ENCODE measurements around the gene SELENOK.
"Not testable (repeated sequence)": the region's sequence is repeated elsewhere in the genome, so short reads cannot be mapped to it uniquely, and the experiment has no call there.

The SELENOK gene

DNA sequence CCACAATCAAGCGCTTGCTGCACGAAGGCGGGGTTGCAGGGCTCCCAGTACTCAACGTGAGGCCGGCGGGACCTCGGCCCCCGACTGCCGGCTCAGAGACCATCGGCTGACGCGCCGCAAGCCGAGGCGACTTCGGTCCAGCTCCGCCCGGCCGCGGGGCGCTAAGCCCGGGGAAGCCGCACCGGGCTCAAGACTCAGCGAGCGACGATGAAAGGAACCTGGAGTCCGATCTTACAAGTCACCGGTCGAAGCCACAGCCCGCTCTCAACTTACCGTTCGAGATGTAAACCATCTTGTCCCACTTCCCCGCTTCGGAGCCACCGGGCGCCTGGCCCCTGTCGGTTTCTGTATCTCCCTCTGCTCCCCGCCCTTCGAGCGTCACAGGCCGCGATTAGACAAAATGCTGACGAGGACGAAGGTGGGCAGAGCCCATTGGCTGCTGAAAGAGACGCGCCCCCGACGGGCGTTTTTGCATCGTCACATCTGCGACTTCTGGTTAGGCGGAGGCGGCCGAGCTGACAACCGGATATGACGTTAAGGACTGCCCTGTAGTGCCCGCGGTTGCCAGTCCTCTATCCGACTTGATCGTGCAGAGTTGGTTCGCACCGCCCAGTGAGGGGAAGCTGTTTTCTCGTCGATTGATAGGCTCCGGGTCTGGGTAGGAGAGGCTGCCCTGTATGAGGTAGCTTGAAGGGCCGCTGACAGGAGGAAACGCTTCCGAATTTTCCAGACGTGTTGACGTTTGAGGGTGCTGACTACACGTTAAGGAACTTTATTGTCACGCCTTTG is at the start of gene SELENOK:
Gene SELENOK (minus strand): TSS at position 363 of the 789 bp plus-strand sequence.
- DNase-seq (ENCODE audit: low read depth), result peak; percentile 96

DNA sequence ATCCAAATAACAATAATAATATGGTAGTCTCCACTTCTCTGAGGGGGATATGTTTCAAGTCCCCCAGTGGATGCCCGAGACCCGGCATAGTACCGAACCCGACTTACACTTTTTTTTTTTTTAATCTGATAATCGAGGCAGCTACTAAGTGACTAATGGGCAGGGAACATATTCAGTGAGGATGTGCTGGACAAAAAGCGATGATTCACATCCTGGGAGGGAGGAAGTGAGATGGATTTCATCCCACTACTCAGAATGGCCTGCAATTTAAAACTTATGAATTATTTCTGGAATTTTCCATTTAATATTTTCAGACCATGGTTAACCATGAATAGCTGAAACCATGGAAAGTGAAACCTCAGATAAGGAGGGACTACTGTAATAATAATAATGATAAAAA is 49.5 kb upstream of the SELENOK start:
- no peak for DNase-seq (ENCODE audit: low read depth)

DNA sequence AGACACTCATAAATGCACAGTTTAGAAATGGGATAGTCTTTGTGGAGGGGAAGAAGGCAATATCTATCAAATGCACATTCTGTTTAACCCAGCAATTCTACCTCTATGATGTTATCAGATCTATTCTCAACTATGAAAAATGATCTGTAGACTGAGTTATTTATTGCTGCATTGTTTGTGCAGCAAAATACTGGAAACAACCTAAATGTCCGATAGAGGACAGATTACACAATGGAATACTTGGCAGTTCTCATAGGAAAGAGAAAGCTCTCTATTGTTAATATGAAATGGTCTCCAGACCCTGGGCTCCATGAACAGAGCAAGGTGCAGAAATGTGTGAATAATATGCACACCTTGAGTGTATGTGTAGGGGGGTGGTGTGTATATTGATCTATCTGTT is 49.0 kb upstream of the SELENOK start:
- no peak for DNase-seq (ENCODE audit: low read depth)

DNA sequence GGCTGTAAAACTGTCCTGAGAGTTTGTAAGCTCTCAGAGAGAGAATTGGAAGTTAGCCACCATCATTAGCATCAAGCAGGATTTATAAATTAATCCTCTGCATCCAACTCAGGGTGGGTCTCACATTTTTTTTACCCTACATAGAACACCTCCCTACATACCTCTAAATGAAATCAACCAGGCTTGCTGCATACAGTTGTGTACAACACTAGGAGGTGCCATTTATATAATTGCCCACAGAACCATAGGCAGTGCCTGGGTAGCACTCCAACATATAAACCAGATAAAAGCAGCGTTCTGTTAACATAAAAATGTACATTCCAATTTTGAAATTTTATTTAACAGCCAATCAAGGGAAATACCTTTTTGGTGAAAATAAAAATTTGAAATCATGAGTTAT is 48.2 kb upstream of the SELENOK start:
- DNase-seq (ENCODE audit: low read depth), result no peak

DNA sequence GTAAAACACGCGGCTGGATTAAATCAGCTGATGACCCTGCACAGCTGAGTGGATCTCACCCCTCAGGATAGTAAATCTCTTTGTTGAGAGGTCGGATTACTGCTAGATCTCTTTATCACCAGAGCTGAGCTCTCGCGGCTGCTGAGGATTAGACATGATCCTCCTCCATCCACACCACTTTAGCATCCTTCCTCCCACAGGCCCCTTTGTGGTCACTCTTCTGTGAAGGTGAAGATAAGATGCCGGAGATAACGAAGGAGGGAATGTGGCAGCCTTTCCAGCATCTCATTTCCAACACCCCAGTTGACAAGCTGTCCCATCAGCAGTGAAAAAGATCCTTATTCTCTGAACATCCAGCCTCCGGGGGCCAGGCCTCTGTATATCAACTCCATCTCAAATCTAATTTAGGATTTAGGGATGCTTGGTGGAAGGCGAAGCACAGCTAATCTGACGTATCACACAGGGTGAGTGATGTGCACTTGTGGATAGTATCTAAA is 47.5 kb upstream of the SELENOK start:
- no peak for DNase-seq (ENCODE audit: low read depth)

DNA sequence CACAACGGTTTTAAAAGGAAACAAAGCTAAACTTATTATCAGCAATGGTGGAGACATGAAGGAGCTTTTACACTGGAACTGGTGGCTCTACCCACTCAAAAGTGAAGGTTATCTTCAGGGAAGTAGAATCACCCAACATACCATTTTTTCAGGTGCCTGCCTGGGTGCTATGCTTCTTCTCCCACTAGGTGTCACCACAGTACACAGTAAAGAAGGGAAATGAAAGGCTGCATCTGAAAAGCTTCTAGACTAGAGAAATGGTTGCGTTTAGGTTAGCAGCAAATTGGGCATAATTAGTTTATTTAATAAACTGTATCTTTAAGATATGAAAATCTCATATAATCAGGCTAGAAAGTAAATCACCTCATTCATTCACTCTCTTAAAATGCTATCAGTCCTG is 47.0 kb upstream of the SELENOK start:
- no peak for DNase-seq (ENCODE audit: low read depth)

DNA sequence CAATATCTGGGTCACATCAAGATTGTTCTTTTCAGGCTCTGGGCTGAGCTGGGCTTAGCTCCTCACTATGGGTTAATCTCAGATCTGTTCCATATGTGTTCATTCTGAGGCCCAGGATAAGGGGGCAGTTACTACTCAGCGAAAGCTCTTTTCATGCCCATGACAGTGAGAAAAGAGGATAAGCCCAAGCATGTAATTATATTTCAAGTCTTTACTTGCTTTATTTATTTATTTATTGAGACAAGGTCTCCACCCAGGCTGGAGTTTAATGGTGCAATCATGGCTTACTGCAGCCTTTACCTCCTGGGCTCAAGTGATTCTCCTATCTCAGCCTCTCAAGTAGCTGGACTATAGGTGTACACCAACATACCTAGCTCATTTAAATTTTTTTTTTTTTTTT is 44.7 kb upstream of the SELENOK start:
- DNase-seq (ENCODE audit: low read depth), result no peak

DNA sequence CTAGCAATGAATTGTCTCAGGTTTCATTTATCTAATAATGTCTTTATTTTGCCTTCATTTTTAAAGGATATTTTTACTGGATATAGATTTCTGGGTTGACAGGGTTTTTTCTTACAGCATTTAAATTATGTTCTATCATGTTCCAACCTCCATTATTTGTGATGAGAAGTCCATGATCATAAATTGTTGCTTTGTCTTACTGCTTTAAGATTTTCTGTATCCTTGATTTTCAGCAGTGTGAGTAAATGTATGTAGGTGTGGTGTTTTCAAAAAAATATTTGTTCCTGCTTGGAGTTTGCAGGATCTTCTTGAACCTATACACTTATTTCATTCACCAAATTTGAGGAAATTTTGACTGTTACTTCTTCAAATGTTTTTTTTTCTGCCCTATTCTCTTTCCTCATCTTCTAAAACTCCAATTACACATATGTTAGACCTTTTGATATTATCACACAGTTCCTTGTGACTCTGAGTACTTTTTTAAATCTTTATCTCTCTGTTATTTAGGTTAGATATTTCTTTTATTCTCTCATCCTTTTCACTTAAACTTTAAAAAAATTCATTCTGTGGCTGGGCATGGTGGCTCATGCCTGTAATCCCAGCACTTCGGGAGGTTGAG is 43.7 kb upstream of the SELENOK start:
- DNase-seq (ENCODE audit: low read depth), result no peak

DNA sequence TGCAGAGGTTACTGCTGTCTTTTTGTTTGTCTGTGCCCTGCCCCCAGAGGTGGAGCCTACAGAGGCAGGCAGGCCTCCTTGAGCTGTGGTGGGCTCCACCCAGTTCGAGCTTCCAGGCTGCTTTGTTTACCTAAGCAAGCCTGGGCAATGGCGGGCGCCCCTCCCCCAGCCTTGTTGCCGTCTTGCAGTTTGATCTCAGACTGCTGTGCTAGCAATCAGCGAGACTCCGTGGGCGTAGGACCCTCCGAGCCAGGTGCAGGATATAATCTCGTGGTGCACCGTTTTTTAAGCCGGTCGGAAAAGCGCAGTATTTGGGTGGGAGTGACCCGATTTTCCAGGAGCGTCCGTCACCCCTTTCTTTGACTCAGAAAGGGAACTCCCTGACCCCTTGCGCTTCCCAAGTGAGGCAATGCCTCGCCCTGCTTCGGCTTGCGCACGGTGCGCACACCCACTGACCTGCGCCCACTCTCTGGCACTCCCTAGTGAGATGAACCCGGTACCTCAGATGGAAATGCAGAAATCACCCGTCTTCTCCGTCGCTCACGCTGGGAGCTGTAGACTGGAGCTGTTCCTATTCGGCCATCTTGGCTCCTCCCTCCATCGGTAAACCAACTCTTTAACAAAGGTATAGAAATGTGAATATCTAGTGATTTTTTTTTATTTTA is 35.7 kb upstream of the SELENOK start:
- not testable (repeated sequence) for DNase-seq (ENCODE audit: low read depth)

DNA sequence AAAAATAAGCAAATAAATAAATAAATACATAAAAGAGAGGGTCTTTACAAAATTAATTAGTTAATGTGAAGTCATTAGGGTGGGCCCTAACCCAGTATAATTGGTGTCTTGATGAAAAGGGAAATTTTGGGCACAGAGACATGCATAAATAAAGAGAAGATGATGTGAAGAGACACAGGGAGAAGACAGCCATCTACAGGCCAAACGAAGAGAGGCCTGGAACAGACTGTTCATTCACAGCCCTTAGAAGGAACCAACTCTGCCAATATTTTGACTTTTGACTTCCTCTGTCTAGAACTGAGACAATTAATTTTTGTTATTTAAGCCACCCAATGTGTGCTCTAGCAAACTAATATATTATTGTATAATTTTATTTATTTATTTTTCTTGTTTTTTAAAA is 29.6 kb upstream of the SELENOK start:
- no peak for DNase-seq (ENCODE audit: low read depth)

DNA sequence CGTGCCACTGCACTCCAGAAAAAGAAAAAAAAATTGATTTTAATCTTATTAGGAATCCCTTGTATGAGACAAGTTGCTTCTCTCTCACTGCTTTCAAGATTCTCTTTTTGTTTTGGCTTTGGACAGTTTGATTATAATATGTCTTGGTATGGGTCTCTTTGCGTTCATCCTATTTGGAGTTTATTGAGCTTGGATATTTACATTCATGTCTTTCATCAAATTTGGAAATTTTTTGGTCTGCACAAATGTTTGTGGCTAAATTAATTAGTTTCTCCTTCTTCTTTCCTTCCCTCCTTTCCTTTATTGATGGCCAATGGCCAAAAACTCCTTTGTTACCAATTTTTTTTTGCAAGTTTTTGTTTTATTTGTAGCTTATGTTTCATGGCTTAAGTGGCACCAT is 28.1 kb upstream of the SELENOK start:
- no peak for DNase-seq (ENCODE audit: low read depth)

DNA sequence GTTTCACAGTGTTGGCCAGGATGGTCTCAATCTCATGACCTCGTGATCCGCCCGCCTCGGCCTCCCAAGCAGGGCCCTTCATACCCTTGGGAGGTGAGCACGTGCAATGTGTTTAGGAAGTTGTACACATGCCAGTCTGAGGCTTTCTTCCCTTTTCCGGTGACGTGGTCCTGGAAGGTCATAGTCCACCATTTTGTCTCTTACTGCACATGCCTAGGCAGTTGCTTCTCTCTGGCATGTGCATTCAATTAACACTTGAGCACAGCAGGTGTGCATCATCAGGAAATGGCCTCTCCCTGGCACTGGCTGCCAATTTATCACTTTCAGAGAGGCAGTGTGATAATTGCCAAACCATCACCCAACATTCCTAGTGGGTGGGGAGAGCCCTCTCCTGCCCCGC is 21.7 kb upstream of the SELENOK start:
- DNase-seq (ENCODE audit: low read depth), result no peak

DNA sequence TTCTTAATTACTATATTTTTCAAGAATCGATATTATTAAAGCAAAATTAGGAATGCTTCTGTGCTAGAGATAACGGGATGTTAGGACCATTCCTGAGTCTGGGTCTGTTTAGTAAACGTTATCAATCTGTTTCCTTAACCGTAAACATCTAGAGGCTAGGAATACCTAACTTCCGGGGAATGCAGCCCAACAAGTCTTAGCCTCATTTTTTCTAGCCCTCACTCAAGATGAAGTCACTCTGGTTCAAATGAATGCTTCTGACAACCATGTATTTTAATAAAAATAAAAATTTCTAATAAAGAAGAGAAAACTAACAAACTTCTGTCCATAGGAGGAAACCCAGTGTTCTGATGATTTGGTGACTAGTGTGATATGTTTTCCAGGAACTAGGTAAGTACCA is 11.1 kb upstream of the SELENOK start:
- DNase-seq (ENCODE audit: low read depth), result no peak

DNA sequence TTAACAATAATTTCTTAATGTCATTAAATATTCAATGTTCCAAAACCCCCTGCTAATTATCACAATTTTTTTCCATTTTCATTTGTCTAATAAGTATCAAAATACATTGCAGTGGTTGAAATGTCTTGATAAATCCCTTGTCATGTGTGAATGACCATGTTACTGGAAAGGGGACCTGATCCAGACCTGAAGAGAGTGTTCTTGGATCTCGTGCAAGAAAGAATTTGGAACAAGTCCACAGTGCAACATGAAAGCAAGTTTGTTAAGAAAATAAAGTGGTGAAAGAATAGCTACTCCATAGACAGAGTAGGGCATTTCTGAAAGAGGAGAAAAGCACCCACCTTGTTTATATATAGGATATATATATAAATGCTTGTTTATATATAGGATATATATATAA is 10.4 kb upstream of the SELENOK start:
- no peak for DNase-seq (ENCODE audit: low read depth)

DNA sequence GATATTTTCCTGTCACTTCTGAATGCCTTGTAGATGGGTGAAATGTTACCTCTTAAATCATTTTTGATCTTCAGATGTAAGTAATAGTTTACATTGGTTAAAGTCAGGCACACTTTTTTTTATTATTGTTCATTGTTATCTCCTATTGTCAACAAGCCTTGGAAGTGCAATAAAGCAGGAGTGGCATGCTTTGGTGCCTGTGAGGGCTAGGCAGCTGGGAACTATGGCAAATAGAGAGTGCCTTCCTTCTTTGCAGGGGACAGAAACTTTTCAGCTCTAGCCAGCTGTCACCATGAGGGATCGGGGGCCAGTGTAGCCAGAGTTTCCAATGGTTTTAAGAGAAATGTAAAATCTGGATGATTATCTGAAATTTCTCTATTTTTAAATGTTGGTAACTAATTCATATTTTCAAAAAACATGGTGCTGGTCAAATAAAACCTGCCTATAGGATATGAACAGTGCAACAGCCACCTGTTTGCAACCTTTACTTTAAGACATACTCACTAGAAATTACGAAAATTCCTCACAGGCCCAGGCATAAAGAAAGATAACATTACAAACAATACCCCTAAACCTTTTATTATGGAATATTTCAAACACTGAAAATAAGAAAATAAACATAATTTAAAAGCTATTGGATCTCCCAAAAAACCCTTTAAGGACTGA is 9.1 kb upstream of the SELENOK start:
- DNase-seq (ENCODE audit: low read depth), result no peak

DNA sequence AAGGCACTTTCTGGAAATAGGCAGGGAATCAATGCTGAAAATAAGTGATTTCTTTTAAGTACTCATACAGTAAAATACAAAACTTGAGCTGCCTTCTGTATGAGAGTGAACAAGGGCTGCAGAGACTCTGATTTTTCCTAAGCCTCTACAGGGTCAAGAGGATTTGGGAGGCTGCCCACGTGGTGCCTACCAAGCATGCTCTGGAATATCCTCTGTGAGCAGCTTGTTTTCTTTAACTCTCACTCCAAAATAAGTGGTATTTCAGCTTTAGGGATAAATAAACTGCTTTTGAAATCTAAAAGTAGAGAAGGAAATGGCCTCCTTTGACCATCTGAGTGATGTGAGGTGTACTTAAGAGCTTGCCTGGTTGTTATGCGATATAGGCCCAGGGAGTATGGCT is 8.1 kb upstream of the SELENOK start:
- DNase-seq (ENCODE audit: low read depth), result no peak

DNA sequence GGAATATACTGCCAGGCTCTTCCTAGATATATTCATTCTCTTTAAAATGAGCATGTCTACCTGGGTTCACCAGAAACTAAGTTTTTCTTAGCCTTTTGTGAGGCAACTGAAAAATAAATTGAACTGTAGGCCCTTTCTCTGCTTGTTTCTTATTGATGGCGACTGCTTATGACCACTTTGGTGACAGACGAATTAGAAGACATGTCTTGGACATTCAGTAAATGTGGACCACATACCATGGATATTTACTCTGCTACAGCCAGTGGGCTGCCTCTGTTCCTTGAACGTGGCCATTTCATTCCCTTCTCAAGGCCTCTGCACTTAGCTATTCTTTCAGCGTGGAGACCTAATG is 603 bp upstream of the SELENOK start:
- no peak for DNase-seq (ENCODE audit: low read depth)

DNA sequence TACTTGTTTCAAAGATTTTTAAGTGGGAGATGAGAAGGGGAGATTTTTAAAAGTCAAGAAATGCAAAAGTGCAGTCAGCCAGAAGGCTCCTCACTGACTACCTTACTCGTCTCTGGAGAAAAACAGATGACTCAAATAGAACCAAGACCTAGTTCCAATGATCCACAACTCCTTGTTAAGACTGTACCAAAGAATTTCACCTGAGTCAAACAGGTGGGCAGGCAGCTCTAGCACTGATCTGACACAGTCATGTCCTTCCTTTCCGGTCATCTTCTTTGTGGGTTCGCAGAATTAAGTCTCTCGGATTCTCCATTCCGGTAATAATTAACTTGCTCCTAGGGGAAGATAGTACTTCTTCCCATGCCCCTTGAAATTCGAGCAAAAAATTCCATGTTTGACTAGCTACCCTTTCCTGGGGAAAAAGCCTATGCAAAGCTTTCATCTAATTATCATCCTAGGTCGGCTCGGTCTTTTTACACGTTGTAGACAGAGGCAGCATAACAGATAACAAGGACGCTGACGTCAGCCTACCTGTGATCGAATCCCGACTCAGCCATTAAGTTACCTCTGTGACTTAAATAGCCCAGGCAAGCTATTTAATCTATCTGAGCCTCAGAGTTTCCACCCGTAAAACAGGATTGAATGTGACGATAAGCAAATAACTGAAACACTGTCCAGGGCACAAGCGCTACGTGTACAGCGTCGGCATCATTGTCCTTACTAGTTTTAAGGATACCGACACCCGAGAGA is 758 bp downstream of the SELENOK start:
- DNase-seq (ENCODE audit: low read depth), result peak; percentile 51

DNA sequence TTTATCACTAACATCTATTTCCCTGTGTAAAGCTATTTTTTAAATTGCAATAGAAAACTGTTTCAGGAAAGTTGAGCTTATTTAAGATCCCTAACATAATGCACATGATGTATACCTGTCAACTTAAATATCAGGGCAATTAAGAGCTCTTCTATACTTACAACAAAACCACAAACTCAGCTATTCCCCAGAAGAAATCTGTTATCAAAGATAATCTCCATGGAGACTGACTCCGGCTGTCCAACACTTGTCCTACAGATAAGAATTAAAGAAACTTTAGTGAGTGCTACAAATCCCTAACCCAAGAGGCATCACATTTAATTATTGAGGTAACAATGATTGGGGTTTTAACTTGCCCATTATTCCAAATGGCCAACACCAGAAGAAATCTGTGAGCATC is 3.4 kb downstream of the SELENOK start:
- no peak for DNase-seq (ENCODE audit: low read depth)

DNA sequence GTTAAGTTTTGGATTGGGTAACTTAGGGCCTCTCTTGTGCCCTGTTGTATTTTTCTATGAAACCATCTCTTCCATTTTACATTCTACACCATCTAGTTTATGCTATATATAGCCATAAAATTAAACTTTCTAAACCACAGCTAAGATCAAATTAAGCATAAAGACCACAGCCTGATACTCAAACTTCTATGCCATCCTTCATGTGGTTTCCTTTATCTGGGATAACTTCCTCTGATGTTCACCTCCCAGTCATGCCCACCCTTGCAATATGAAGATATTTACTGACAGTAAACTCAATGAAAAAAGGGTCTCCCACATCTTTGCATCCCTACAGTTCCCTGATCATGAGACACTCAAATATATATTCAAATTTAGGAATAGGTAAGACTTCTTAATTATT is 4.2 kb downstream of the SELENOK start:
- DNase-seq (ENCODE audit: low read depth), result no peak

DNA sequence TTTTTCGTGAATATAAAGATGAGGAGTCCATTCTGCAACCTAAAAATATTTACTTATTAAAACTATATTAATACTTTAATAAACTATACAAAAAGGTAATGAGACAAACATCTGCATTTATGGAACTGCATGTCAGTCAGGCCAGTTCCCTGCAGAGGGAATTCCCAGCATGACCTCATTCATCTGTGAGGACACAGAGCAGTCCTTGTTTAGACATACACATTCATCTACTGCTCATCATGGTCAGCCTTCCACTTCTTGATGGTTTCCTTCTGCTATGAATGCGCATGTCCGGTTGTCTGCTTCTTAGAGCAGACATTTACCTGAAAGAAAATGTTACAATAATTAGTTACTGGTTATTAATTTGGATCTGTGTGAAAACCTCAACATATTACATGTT is 6.4 kb downstream of the SELENOK start:
- no peak for DNase-seq (ENCODE audit: low read depth)

DNA sequence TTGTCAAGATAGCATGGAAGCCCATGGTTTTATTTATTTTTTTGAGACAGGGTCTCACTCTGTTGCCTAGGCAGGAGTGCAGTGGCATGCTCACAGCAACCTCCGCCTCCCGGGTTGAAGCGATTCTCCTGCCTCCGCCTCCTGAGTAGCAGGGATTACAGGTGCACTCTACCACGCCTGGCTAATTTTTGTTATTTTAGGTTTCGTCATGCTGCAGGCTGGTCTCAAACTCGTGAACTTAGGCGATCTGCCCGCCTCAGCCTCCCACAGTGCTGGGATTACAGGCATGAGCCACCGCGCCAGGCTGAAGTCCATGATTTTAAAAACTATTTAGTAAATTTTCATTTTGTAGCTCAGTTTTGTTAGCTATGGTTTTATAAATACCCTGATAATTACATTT is 7.0 kb downstream of the SELENOK start:
- no peak for DNase-seq (ENCODE audit: low read depth)
